Hepatocyte (in vitro differentiated cells): ENCODE results near the gene PSMB2. TPM values are rescaled to one million over a fixed set of nuclear protein-coding genes. Genes with fewer than 3 reads are reported as not detected.

ENCODE experiments used
- DNase-seq: peaks from one replicate; pipeline ENCODE4 v3.0.0-alpha.2; 2016; ENCODE audit warnings: low spot score
- H2AFZ ChIP-seq: fragments of 200-600 bp; sonication (generic); 2 replicates; pipeline ENCODE4 v1.6.0; 2016; ENCODE audit warnings: antibody characterized with exemption, mild to moderate bottlenecking
- H3K27ac ChIP-seq: fragments of 200-600 bp; sonication (generic); 2 replicates; pipeline ENCODE4 v1.5.1; 2016; ENCODE audit warnings: mild to moderate bottlenecking
- H3K27me3 ChIP-seq: fragments of 200-600 bp; sonication (generic); 2 replicates; pipeline ENCODE4 v1.6.1; 2016
- H3K36me3 ChIP-seq: fragments of 200-600 bp; sonication (generic); replicated peaks from 2 replicates; pipeline ENCODE4 v1.5.1; 2016; ENCODE audit warnings: low read depth; ENCODE audit not compliant: insufficient read depth
- H3K4me1 ChIP-seq: fragments of 200-600 bp; sonication (generic); 2 replicates; pipeline ENCODE4 v1.5.1; 2016; ENCODE audit warnings: mild to moderate bottlenecking, moderate library complexity; ENCODE audit not compliant: insufficient read depth
- H3K4me2 ChIP-seq: fragments of 200-600 bp; sonication (generic); 2 replicates; pipeline ENCODE4 v1.6.0; 2016
- H3K4me3 ChIP-seq: fragments of 200-600 bp; sonication (generic); 2 replicates; pipeline ENCODE4 v1.5.1; 2016; ENCODE audit warnings: mild to moderate bottlenecking
- H3K79me2 ChIP-seq: fragments of 200-600 bp; sonication (generic); 2 replicates; pipeline ENCODE4 v1.6.0; 2017; ENCODE audit warnings: mild to moderate bottlenecking
- H3K9me2 ChIP-seq: fragments of 200-600 bp; sonication (generic); replicated peaks from 2 replicates; pipeline ENCODE4 v1.6.0; 2017; ENCODE audit warnings: mild to moderate bottlenecking; ENCODE audit not compliant: insufficient read depth
- H3K9me3 ChIP-seq: fragments of 200-600 bp; sonication (generic); 2 replicates; pipeline ENCODE4 v1.5.1; 2016; ENCODE audit warnings: low read depth, mild to moderate bottlenecking
- H4K20me1 ChIP-seq: fragments of 200-600 bp; sonication (generic); 2 replicates; pipeline ENCODE4 v1.6.0; 2016; ENCODE audit warnings: mild to moderate bottlenecking; ENCODE audit not compliant: insufficient read depth, poor library complexity, severe bottlenecking
- EZH2 ChIP-seq: fragments of 200-600 bp; sonication (generic); IDR thresholded peaks from 2 replicates; pipeline ENCODE4 v1.6.1; 2016; ENCODE audit warnings: antibody characterized with exemption, mild to moderate bottlenecking, borderline replicate concordance
- EZH2phosphoT487 ChIP-seq: fragments of 200-600 bp; sonication (generic); IDR thresholded peaks from one replicate; pipeline ENCODE4 v1.6.1; 2018; ENCODE audit warnings: antibody characterized with exemption, mild to moderate bottlenecking, low read depth, moderate library complexity; ENCODE audit not compliant: unreplicated experiment, severe bottlenecking
- WGBS: methylation state at CpG from one replicate; pipeline ENCODE4 v1.1.6; 2016; ENCODE audit warnings: low lambda C conversion rate; ENCODE audit errors: missing lambda C conversion rate; 5-methylcytosine and 5-hydroxymethylcytosine counted together
- polyA plus RNA-seq: library from polyadenylated mRNA; unstranded; fragments of >200 nt; fragmentation: Nextera tagmentation; extraction: Ambion mirVana; gene quantifications from 2 replicates; pipeline ENCODE4 v1.2.1, GENCODE V29; 2016
- total RNA-seq: library from RNA; depleted of rRNA; stranded (reverse); fragments of >200 nt; gene quantifications from 2 replicates; pipeline ENCODE4 v1.2.3, GENCODE V29; 2014
- TF ChIP-seq, protein P1 (sequence below): fragments of 200-600 bp; sonication (generic); IDR thresholded peaks from 2 replicates; pipeline ENCODE4 v1.5.1; 2016; ENCODE audit warnings: antibody characterized with exemption, mild to moderate bottlenecking; ENCODE audit not compliant: poor library complexity

Gene PSMB2
- total and polyA plus RNA-seq, 2 experiments from 2014 or later = 42.6 to 98.8 TPM

DNA sequence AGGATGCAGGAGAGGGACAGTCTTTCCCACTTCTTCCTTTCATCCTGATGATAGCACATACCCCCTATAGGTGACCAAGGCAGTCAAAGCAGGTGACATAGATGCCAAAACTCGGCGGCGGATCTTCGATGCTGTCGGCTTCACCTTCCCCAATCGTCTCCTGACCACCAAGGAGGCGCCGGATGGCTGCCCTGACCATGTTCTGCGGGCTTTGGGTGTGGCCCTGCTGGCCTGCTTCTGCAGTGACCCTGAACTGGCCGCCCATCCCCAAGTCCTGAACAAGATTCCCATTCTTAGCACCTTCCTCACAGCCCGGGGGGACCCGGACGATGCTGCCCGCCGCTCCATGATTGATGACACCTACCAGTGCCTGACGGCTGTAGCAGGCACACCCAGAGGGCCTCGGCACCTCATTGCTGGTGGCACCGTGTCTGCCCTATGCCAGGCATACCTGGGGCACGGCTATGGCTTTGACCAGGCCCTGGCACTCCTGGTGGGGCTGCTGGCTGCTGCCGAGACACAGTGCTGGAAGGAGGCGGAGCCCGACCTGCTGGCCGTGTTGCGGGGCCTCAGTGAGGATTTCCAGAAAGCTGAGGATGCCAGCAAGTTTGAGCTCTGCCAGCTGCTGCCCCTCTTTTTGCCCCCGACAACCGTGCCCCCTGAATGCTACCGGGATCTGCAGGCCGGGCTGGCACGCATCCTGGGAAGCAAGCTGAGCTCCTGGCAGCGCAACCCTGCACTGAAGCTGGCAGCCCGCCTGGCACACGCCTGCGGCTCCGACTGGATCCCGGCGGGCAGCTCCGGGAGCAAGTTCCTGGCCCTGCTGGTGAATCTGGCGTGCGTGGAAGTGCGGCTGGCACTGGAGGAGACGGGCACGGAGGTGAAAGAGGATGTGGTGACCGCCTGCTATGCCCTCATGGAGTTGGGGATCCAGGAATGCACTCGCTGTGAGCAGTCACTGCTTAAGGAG is 80.8 kb downstream of the PSMB2 start:
- Histone ChIP-seq H3K79me2 (peaks cover 13% of the 10 kb centered on the region), H3K36me3 (no peaks in the 10 kb centered on the region), H4K20me1 (peaks cover 3% of the 10 kb centered on the region), H3K4me3 (no peak overlapping the region), H3K4me2 (no peak overlapping the region), H2AFZ (no peak overlapping the region), H3K27me3 (no peaks in the 10 kb centered on the region), H3K27ac (no peak overlapping the region), H3K9me3 (no peaks in the 10 kb centered on the region), H3K4me1 (peaks cover 4% of the 10 kb centered on the region), H3K9me2 (no peaks in the 10 kb centered on the region)
- WGBS = 91% methylated on average over 44 of the region's 44 CpGs
- TF ChIP-seq, protein P1, sequence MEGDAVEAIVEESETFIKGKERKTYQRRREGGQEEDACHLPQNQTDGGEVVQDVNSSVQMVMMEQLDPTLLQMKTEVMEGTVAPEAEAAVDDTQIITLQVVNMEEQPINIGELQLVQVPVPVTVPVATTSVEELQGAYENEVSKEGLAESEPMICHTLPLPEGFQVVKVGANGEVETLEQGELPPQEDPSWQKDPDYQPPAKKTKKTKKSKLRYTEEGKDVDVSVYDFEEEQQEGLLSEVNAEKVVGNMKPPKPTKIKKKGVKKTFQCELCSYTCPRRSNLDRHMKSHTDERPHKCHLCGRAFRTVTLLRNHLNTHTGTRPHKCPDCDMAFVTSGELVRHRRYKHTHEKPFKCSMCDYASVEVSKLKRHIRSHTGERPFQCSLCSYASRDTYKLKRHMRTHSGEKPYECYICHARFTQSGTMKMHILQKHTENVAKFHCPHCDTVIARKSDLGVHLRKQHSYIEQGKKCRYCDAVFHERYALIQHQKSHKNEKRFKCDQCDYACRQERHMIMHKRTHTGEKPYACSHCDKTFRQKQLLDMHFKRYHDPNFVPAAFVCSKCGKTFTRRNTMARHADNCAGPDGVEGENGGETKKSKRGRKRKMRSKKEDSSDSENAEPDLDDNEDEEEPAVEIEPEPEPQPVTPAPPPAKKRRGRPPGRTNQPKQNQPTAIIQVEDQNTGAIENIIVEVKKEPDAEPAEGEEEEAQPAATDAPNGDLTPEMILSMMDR = no peak
- no peak for TF ChIP-seq EZH2
- no peak for TF ChIP-seq EZH2phosphoT487
- DNase-seq = no peak

DNA sequence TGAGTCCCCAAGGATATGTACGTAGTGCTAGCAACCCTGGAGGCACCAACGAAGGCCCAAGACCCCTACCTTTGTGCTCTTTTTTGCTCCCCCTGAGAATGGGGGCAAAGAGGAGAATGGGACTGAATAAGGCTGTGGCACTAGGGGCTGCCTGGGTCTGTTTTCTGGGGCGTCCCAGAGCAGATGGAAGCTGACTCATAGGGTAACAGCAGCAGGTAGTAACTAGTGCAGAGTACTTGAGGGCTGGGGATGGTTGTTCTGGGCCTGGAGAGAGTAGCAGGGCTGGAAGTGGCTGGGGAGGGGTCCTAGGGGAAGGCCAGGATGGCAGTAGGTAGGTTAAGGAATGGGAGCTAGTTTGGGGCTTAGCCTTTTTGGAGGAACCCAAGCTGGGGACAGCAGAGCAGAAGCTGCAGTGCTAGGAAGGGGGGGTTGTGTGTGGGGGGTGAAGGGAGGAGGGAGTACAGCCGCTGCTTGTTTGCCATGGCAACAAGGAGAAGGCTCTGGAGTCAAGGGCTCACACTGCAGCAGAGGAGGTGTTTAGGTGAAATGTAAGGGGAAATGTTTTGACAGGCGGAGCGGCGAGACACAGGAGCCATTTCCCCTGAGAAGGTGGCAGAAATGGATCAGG is 81.9 kb downstream of the PSMB2 start:
- Histone ChIP-seq H3K4me3 (no peak overlapping the region), H3K27me3 (no peaks in the 10 kb centered on the region), H2AFZ (no peak overlapping the region), H3K36me3 (no peaks in the 10 kb centered on the region), H3K9me3 (no peaks in the 10 kb centered on the region), H3K79me2 (peaks cover 23% of the 10 kb centered on the region), H4K20me1 (peaks cover 6% of the 10 kb centered on the region), H3K4me2 (peak overlapping the region; percentile 97), H3K27ac (no peak overlapping the region), H3K4me1 (peaks cover 15% of the 10 kb centered on the region), H3K9me2 (no peaks in the 10 kb centered on the region)
- DNase-seq = no peak
- WGBS = 79% methylated on average over 7 of the region's 7 CpGs
- TF ChIP-seq EZH2 (no peak), EZH2phosphoT487 (no peak)
- TF ChIP-seq, protein P1 = no peak

DNA sequence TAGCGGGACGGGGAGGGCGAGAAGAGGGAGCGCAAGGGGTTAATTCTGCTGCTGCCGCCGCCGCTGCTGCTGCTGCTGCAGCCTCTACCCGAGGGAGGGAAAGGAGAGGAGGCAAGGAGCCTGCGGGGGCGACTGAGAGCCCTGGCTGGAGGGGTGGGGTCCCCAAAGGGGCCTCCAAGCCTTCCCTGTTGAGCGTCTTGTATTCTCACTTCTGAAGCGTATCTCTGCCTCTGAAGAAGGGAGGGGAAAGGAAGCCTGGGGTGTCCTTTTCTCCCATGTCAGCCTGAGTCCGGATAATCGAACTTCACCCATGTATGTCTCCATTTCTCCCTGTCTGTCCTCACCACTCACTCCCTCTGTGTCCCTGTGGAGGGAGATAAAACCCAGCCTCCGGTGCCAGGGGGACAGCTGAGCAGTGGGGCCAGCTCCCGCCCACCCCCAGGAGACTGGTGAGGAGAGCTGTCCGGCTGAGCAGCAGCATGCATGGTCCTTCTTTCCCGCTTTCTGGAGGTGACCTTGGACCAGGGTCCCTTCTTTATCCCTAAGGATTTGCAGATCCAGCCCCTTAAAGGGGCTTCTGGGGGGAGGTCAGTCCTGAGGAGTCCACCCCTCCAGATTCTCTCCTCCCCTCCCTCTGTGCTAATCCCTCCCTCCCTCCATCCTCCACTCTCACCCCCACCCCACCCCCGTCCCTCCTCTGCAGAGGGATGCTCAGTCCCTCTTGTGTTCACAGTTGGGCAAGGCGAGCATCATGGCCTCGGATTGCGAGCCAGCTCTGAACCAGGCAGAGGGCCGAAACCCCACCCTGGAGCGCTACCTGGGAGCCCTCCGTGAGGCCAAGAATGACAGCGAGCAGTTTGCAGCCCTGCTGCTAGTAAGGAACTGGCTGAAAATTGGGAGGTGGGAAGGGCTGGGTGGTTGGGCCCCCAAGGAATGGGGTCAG is 82.7 kb downstream of the PSMB2 start:
- Histone ChIP-seq H3K27me3 (no peaks in the 10 kb centered on the region), H3K4me2 (peak overlapping the region; percentile 97), H3K9me3 (no peaks in the 10 kb centered on the region), H3K36me3 (no peaks in the 10 kb centered on the region), H2AFZ (peak overlapping the region; percentile 6), H3K79me2 (peaks cover 31% of the 10 kb centered on the region), H3K4me1 (peaks cover 22% of the 10 kb centered on the region), H3K4me3 (peak overlapping the region; percentile 61), H4K20me1 (peaks cover 6% of the 10 kb centered on the region), H3K27ac (peak overlapping the region; percentile 1), H3K9me2 (no peaks in the 10 kb centered on the region)
- no peak for TF ChIP-seq EZH2phosphoT487
- no peak for TF ChIP-seq EZH2
- TF ChIP-seq, protein P1 = no peak
- WGBS = 22% methylated on average over 24 of the region's 26 CpGs
- peak; percentile 57 for DNase-seq
